Measurements from ENCODE around the gene LGR5. TPM values are rescaled to one million over a fixed set of nuclear protein-coding genes. Genes with fewer than 3 reads are reported as not detected.

Gene LGR5
- total and polyA plus RNA-seq, 2 of the 13 experiments (the other 11 are each of a cell fraction or from before 2014, with no cell fraction given), result 37.0 to 121 TPM

GRCh38 chr12:71546322-71546861 lies 106.8 kb downstream of the LGR5 start (continued):
- TF ChIP-seq, protein P1, sequence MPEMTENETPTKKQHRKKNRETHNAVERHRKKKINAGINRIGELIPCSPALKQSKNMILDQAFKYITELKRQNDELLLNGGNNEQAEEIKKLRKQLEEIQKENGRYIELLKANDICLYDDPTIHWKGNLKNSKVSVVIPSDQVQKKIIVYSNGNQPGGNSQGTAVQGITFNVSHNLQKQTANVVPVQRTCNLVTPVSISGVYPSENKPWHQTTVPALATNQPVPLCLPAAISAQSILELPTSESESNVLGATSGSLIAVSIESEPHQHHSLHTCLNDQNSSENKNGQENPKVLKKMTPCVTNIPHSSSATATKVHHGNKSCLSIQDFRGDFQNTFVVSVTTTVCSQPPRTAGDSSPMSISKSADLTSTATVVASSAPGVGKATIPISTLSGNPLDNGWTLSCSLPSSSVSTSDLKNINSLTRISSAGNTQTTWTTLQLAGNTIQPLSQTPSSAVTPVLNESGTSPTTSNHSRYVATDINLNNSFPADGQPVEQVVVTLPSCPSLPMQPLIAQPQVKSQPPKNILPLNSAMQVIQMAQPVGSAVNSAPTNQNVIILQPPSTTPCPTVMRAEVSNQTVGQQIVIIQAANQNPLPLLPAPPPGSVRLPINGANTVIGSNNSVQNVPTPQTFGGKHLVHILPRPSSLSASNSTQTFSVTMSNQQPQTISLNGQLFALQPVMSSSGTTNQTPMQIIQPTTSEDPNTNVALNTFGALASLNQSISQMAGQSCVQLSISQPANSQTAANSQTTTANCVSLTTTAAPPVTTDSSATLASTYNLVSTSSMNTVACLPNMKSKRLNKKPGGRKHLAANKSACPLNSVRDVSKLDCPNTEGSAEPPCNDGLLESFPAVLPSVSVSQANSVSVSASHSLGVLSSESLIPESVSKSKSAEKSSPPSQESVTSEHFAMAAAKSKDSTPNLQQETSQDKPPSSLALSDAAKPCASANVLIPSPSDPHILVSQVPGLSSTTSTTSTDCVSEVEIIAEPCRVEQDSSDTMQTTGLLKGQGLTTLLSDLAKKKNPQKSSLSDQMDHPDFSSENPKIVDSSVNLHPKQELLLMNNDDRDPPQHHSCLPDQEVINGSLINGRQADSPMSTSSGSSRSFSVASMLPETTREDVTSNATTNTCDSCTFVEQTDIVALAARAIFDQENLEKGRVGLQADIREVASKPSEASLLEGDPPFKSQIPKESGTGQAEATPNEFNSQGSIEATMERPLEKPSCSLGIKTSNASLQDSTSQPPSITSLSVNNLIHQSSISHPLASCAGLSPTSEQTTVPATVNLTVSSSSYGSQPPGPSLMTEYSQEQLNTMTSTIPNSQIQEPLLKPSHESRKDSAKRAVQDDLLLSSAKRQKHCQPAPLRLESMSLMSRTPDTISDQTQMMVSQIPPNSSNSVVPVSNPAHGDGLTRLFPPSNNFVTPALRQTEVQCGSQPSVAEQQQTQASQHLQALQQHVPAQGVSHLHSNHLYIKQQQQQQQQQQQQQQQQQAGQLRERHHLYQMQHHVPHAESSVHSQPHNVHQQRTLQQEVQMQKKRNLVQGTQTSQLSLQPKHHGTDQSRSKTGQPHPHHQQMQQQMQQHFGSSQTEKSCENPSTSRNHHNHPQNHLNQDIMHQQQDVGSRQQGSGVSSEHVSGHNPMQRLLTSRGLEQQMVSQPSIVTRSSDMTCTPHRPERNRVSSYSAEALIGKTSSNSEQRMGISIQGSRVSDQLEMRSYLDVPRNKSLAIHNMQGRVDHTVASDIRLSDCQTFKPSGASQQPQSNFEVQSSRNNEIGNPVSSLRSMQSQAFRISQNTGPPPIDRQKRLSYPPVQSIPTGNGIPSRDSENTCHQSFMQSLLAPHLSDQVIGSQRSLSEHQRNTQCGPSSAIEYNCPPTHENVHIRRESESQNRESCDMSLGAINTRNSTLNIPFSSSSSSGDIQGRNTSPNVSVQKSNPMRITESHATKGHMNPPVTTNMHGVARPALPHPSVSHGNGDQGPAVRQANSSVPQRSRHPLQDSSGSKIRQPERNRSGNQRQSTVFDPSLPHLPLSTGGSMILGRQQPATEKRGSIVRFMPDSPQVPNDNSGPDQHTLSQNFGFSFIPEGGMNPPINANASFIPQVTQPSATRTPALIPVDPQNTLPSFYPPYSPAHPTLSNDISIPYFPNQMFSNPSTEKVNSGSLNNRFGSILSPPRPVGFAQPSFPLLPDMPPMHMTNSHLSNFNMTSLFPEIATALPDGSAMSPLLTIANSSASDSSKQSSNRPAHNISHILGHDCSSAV (CRISPR knock-in tag; IDR thresholded peaks at IDR 0.05; ENCODE audit: borderline replicate concordance), result no peak

DNA sequence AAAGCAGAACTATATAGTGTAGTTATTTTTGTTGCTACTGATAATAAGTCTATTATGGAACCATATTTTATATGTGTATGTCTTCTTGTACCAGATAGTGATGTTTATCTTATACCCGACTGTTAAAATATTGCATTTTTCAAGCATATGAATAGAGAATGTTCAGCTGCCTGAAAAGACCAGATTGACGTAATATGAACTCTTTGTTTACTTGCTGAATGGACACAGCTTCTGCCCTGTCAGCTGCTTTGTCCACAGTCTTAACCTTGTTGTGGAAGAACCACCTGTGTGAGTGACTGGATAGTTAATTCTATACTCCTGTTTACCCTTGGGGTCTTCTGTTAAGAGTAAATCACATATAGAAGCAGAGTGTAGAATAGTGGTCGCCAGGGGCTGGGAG lies 109.3 kb downstream of the LGR5 start:
- Histone ChIP-seq H2AFZ (ENCODE audit: low read length) (no peak overlapping the region), H3K36me3 (replicated peaks in 1 of 2; ENCODE audit: control insufficient read depth in 1 of 2, insufficient read depth in 2 of 2, low read length in 2 of 2) (peaks cover 6 to 9% of the 10 kb centered on the region in 2 experiments; a peak in 4 of 5 replicates), H3K9ac (ENCODE audit: insufficient read depth, low read depth, low read length) (no peak overlapping the region), H3K27ac (ENCODE audit: extremely low read length, insufficient read depth, low read length) (no peak overlapping the region), H3K4me3 (replicated peaks in 1 of 3; ENCODE audit: insufficient read depth in 1 of 3, low read depth in 2 of 3, low read length in 3 of 3) (no peak overlapping the region), H3K27me3 (ENCODE audit: control insufficient read depth in 1 of 2, insufficient read depth in 2 of 2, low read length in 2 of 2) (no peaks in the 10 kb centered on the region), H3K4me1 (ENCODE audit: insufficient read depth, low read length) (peaks cover 42% of the 10 kb centered on the region), H4K20me1 (ENCODE audit: insufficient read depth, low read length) (peaks cover 6% of the 10 kb centered on the region), H3K79me2 (ENCODE audit: insufficient read depth, low read length) (no peaks in the 10 kb centered on the region), H3K9me3 (ENCODE audit: low read length) (no peaks in the 10 kb centered on the region), H3K4me2 (ENCODE audit: low read depth, low read length) (no peak overlapping the region)
- in situ Hi-C loops (cut with HindIII; ENCODE audit: extremely low pct_ligation_motif_present, low pct_unique_long_range_greater_than_20kb) (no loop called here), intact Hi-C loops (cut with micrococcal nuclease; ENCODE audit: unreplicated experiment) (no loop called here)
- DNase-seq (ENCODE audit: low spot score) (no peak), ATAC-seq (no peak), FAIRE-seq (peak; percentile 18)
- POLR2A ChIA-PET, result interaction anchor here (1.4 kb wide), 1 partner anchor 13 kb away, joined by 7 read pairs; no protein-coding TSS in a partner anchor
- BruUV-seq (replicated peaks), result no TSS peak
- TF ChIP-seq MAFK (conservative IDR thresholded peaks at IDR 0.05 in 1 of 2, IDR thresholded peaks at IDR 0.05 in 1 of 2; ENCODE audit: low read length in 2 of 2) (peak; percentile 62 to 67; a peak in 3 of 4 replicates), MAFF (IDR thresholded peaks at IDR 0.05; ENCODE audit: low read depth, low read length) (peak; percentile 74), GATAD2A (CRISPR knock-in tag; IDR thresholded peaks at IDR 0.05) (peak; percentile 31; the same call in 1 of the 2 replicates), ZFP36L2 (CRISPR knock-in tag; IDR thresholded peaks at IDR 0.05) (no peak), FOXA3 (CRISPR knock-in tag; IDR thresholded peaks at IDR 0.05) (peak; percentile 45; the same call in 1 of the 2 replicates), FOXA1 (IDR thresholded peaks at IDR 0.05) (no peak), FOXA1 (CRISPR knock-in tag; IDR thresholded peaks at IDR 0.05) (0 out of 2 replicates have a peak, but pooled peaks have one; percentile 46)
- TF ChIP-seq, protein P2, sequence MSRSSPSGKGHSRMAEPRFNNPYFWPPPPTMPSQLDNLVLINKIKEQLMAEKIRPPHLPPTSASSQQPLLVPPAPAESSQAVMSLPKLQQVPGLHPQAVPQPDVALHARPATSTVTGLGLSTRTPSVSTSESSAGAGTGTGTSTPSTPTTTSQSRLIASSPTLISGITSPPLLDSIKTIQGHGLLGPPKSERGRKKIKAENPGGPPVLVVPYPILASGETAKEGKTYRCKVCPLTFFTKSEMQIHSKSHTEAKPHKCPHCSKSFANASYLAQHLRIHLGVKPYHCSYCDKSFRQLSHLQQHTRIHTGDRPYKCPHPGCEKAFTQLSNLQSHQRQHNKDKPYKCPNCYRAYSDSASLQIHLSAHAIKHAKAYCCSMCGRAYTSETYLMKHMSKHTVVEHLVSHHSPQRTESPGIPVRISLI (CRISPR knock-in tag; IDR thresholded peaks at IDR 0.05; ENCODE audit: borderline replicate concordance), result no peak
- CTCF ChIA-PET (ENCODE audit: low intra/inter-chr PET ratio, low total read pairs), result no interaction called here
- WGBS (ENCODE audit: low lambda C conversion rate), result 80% methylated on average over 3 of the region's 3 CpGs
